D341Med (cell line): ENCODE measurements around the gene IL6.
"Not testable (repeated sequence)": the region's sequence is repeated elsewhere in the genome, so short reads cannot be mapped to it uniquely, and the experiment has no call there.

Experiments used
- DNase-seq: peaks from one replicate; pipeline ENCODE4 v3.0.0; 2012; ENCODE audit warnings: low spot score

Gene IL6

GRCh38 chr7:22703978-22704610, 22.9 kb upstream of the IL6 start:
- not testable (repeated sequence) for DNase-seq

- DNase-seq: not testable (repeated sequence)
Observed at GRCh38 chr7:22704722-22705121, 22.3 kb upstream of the IL6 start.

GRCh38 chr7:22705874-22706273, 21.1 kb upstream of the IL6 start:
- not testable (repeated sequence) for DNase-seq

DNA sequence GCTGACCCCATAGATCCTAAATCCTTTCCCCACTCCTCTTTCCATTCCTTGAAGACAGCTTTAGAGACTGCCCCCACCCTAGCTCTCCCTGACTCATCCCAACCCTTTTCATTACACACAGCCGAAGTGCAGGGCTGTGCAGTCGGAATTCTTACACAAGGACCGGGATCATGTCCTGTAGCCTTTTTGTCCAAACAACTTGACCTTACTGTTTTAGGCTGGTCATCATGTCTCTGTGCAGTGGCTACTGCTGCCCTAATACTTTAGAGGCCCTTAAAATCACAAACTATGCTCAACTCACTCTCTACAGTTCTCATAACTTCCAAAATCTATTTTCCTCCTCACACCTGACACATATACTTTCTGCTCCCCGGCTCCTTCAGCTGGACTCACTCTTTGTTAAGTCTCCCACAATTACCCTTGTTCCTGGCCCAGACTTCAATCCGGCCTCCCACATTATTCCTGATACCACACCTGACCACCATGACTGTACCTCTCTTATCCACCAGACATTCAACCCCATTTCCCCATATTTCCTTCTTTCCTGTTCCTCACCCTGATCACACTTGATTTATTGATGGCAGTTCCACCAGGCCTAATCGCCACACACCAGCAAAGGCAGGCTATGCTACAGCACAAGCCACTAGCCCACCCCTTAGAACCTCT, 19.8 kb upstream of the IL6 start:
- not testable (repeated sequence) for DNase-seq

GRCh38 chr7:22708214-22708613, 18.8 kb upstream of the IL6 start:
- DNase-seq: not testable (repeated sequence)

- not testable (repeated sequence) for DNase-seq
Observed at GRCh38 chr7:22708677-22709061, 18.3 kb upstream of the IL6 start.

DNA sequence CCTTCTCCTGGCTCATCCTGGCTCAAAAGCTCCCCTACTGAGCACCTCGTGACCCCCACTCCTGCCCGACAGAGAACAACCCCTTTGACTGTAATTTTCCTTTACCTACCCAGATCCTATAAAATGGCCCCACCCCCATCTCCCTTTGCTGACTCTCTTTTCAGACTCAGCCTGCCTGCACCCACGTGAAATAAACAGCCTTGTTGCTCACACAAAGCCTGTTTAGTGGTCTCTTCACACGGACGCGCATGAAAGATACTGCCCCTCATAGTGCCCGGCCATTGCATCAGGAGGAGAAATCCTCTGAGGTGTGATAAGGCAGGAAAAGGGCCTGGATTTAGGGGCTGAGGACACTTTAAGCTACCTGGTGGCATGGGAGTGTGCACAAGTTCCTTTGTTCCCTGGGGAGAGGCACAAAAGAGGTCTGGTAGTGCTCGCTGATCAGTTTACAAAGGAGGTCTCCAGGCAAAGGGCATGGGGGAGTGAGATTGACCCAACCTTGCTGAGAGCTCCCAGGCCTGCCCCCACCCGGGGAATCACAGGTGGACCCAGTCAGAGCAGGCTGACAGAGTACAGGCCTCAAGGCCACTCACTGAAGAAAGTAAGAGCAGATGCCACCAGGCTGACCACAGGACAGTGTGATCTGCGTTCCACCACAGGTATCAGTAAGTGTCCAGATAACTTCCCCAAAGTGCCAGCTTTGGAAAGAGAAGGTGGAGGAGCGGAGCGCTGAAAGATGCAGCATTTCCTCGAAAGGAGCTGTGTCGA, 17.8 kb upstream of the IL6 start:
- not testable (repeated sequence) for DNase-seq

GRCh38 chr7:22709857-22710256, 17.1 kb upstream of the IL6 start:
- DNase-seq: no peak

GRCh38 chr7:22712999-22713398, 14.0 kb upstream of the IL6 start:
- DNase-seq: no peak

DNA sequence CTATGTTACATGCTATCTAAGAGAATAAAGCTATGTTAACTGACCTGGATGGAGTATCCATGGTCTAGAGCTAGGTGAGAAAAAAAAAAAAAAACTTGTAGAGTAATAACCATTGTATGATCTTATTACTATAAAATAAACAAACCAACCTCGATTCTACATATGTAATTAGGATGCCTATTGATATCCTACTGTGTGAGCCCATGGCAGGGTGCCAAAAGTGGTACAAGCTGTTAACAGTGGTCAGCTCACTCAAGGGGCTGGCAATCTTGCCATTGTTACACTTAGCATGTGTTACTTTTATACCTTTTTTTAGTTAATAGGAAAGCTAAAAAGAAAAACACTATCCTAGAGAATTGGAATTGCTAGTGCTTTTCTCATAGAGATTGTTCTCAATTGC, 13.5 kb upstream of the IL6 start:
- DNase-seq: no peak

DNA sequence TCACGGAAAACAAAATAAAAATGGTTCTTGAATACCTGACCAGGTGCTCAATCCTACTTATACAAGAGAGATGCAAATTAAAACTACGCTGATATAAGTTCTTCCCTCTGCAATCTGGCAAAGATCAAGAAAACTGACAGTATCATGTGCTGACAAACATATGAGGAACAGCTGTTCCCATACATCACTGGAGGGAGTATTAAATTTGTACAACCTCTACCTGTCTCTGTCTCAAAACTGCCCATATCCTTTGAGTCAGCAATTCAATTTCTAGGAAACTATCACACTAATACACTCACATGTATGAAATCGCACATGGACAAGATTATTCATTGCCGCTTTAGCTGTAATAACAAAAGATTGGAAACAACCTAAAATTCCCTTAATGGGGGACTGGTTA, 11.0 kb upstream of the IL6 start:
- DNase-seq: no peak

DNA sequence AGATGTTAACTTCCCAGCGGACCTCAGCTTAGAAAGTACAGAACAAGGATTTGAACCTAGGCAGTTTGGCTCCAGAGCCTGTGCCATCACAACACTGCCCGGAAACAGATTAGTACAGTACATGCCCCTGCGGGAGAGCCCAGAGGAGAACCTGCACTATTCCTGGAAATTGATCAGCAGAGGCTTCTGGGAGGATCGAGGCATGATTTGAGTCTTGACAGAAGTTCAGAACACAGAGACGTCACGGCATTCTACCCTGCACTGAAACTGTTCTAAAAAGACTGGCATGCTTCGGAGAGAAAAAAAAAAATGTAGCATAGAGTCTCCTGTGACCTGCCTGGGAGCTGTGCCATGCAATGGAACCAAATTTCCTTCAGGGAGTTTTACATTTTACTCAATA, 9.2 kb upstream of the IL6 start:
- DNase-seq: no peak

DNA sequence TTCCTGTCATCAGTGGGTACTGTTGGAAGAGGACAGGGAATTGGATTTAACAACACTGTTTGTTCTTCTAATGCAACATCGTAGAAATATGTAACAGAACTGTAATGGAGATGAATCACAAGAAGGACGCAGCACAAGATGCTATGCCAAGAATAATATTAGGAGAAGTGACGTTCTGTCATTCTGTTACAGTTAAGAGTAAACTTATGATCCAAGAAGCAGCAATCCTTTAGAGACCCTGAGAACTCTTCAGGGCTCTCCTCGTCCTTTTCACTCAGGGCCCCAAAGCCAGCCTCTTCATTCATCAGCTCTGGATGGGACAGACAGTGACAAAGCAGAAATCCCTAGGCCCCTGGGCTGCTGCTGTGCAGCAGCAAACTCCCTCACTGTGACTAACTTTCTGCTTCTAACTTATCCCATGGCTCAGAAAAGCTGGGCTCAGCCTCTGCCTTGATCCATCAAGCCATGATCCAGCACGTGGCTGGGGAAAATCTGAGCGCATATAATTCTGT, 8.7 kb upstream of the IL6 start:
- DNase-seq: no peak

GRCh38 chr7:22718911-22719420, 8.0 kb upstream of the IL6 start:
- DNase-seq: no peak

- no peak for DNase-seq
Observed at GRCh38 chr7:22720791-22721786, 5.9 kb upstream of the IL6 start.

- no peak for DNase-seq
Observed at GRCh38 chr7:22722536-22723180, 4.3 kb upstream of the IL6 start.

- DNase-seq: no peak
Observed at GRCh38 chr7:22723181-22723601, 3.8 kb upstream of the IL6 start.

GRCh38 chr7:22723637-22724036, 3.4 kb upstream of the IL6 start:
- DNase-seq: no peak

DNA sequence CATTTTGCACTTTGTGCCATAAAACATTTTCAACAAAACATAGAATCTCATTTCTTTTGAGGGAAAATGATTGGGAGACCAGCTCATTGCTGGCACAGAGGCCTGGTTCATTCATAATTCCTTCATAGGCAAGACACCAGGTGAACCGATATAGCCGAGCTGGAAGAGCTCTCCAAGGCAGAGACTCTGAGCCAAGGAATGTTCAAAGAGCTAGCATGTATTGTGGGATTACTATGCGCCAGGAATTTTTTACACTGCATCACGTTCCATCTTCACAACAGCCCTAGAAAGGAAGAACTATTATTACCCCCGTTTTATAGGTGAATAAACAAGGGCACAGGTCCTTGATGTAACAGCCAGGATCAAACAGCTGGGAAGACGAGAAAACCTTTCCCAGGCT, 2.1 kb upstream of the IL6 start:
- no peak for DNase-seq

DNA sequence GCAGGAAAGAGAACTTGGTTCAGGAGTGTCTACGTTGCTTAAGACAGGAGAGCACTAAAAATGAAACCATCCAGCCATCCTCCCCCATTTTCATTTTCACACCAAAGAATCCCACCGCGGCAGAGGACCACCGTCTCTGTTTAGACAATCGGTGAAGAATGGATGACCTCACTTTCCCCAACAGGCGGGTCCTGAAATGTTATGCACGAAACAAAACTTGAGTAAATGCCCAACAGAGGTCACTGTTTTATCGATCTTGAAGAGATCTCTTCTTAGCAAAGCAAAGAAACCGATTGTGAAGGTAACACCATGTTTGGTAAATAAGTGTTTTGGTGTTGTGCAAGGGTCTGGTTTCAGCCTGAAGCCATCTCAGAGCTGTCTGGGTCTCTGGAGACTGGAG, 1.4 kb upstream of the IL6 start:
- peak; percentile 47 for DNase-seq

DNA sequence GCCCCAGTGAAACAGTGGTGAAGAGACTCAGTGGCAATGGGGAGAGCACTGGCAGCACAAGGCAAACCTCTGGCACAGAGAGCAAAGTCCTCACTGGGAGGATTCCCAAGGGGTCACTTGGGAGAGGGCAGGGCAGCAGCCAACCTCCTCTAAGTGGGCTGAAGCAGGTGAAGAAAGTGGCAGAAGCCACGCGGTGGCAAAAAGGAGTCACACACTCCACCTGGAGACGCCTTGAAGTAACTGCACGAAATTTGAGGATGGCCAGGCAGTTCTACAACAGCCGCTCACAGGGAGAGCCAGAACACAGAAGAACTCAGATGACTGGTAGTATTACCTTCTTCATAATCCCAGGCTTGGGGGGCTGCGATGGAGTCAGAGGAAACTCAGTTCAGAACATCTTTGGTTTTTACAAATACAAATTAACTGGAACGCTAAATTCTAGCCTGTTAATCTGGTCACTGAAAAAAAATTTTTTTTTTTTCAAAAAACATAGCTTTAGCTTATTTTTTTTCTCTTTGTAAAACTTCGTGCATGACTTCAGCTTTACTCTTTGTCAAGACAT, 574 bp upstream of the IL6 start:
- peak; percentile 79 for DNase-seq
